ENCODE results near the gene CINP.
"Not testable (repeated sequence)": the region's sequence is repeated elsewhere in the genome, so short reads cannot be mapped to it uniquely, and the experiment has no call there.

Gene CINP

DNA sequence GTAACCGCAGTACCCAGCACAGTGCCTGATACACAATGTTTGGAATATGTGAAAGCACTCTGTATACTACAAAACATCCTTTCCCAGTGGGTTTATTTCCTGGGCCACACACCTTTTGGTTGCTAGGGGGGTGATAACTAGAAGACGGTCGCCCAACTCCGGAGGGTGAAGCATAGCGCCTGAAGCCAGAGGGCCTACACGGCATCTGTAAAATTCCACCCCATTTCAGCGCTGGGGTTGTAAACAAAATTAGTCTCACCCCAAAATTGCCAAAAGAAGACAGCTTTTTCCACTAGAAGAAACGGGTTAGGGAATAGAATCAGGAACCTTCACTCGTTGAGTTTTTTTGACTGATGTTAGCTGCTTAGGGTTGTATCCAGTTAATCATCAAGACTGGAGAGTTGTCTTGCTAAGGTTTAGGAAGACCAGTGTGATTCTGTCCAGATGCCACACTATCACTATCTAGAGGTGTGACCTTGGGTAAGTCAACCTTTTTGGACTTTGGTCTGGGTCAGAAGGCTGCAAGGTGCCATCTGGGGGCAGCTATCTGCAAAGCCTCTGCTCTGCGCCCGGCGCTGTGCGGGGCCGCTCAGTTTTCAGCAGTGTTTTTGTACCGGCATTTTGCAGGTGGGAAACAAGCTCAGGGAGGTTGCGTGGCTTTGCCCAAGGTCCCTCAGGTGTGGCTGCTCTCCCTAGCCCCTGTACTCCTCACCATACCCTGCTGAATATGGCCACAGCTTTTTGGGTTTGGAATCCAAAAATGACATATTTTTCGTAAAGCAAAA, 41.8 kb downstream of the CINP start:
- no peak for DNase-seq (ENCODE audit: low spot score)

DNA sequence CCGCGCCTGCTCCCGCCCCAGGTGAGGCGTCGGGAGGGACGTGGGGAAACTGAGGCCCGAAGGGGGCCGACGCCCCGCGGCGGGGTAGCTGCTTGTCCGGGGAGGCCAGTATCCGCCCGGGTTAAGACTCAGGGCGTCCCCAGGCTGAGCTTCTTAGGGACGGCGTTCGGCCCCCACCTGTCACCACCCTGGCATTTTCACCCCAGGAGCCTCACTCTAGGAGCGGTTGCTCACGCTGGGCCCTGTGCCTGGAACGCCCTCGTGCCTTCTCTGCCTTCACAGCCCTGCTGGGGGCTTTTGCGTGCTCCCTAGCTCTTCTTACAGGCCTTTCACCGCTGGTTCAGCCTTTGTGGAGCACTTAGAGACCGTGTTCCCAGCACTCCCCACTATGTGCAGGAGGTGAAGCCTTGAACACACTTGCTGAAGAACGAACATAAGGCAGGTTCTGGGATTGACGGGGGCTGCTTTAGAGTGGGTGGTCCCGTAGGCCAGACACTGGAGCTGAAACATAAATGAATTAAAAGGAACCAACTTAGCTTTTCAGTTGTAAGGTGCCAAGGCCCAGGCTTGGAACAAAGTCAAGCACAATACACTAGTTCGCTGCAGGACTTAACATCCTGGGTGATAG, 42.5 kb downstream of the CINP start:
- DNase-seq (ENCODE audit: low spot score), result peak; percentile 64

DNA sequence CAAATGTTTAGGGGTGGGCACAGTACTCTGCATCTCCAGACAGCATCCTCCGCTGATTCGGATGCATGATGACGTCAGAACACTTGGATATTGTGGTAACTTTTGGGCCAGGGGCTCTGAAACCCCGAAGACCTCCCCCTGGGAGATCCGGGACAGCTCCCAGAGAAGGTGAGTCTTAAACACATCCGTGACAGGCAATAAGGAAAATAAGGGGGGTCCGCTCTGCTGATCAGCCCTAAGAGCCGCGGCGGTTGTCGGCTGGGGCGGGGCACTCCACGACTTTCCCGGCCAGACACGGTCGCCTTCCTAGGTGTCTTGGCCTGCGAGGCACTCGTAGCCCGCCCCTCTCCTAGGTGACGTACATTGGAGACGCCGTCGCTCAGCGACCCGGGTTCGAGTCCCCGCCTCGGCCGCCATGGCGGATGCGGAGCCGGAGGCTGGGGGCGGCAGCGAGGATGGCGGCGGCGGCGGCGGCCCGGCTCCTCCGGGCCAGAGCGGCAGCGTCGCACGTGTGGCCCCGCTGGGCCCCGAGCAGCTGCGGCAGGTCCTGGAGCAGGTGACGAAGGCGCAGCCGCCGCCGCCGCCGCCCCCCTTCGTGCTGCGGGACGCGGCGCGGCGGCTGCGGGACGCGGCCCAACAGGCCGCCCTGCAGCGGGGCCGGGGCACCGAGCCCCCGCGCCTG, 43.2 kb downstream of the CINP start, which contains the start of gene ZNF839:
ZNF839 (plus strand) TSS at position 396 of the 682 bp plus-strand sequence; CDS start at position 416, 20 bp downstream.
- peak; percentile 91 for DNase-seq (ENCODE audit: low spot score)

- no peak for DNase-seq (ENCODE audit: low spot score)
Observed at GRCh38 chr14:102318781-102319276, 43.9 kb downstream of the CINP start.

GRCh38 chr14:102317564-102318248, 45.0 kb downstream of the CINP start:
- DNase-seq (ENCODE audit: low spot score), result peak; percentile 79

- DNase-seq (ENCODE audit: low spot score), result peak; percentile 94
Observed at GRCh38 chr14:102316743-102317563, 45.7 kb downstream of the CINP start.

DNA sequence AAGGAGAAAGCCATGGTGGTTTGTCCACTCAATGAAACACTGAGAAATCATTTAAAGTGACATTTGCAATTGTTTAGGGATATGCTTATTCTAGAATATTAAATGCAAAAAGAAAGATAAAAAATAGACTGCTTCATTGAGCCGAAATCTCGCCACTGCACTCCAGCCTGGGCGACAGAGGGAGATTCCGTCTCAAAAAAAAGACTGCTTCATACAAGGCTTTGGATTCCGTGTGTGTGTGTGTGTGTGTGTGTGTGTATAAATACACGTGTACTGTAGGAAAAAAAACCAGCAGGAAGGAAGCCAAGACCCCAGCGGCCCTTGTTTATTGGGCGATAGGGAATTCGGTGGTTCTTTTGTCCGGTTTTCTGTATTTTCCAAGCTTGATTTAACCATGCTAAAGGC, 46.4 kb downstream of the CINP start:
- DNase-seq (ENCODE audit: low spot score), result no peak

GRCh38 chr14:102315121-102315520, 47.6 kb downstream of the CINP start:
- DNase-seq (ENCODE audit: low spot score), result no peak

- peak; percentile 84 for DNase-seq (ENCODE audit: low spot score)
Observed at GRCh38 chr14:102314242-102315011, 48.3 kb downstream of the CINP start.

DNA sequence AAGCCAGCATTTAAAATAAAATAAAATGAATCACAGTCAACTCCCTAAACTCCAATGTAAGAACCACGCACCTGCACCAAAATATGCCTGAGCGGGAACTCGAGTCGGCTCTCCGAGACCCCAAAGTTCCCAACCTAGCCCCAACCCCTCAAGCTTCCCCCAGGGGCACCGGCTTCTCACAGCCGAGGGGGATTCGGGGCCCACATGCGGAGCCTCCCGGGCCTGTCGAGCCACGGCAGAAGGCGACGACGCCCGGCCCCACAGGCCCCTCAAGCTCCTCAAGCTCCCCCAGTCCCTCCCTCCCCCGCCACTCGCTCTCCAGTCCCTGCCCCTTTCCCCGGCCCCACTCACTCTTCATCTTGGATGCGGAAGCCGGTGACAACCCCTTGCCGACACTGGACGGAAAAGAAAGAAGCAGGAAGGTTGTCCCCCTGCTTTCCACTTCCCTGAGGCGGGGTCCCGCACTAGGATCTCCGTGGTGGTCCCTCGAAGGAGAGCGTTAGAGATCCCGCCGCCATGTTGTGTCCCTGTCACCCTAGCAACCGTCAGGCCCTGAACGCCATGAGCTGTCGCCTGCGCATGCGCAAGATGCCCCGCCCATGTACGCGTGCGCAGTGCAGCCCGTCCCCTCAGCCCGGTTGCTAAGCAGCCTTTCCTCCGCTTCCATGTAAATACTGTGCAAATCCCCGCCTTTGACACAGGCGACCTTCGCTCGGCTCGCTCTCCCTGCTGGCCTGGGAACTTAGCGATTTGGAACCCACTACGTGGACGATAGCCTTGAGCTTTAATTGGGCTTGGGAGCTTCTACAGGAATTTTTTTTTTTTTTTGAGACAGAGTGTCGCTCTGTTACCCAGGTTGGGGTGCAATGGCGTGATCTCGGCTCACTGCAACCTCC, 57.8 kb downstream of the CINP start, which contains the start of gene MOK:
MOK (minus strand) TSS at position 554 of the 896 bp plus-strand sequence; CDS start at position 358, 196 bp downstream.
- peak; percentile 98 for DNase-seq (ENCODE audit: low spot score)

GRCh38 chr14:102303664-102304063, 59.0 kb downstream of the CINP start:
- no peak for DNase-seq (ENCODE audit: low spot score)

- not testable (repeated sequence) for DNase-seq (ENCODE audit: low spot score)
Observed at GRCh38 chr14:102298303-102299070, 64.2 kb downstream of the CINP start.

Measured in NAMALWA (cell line).